Muscle of leg (tissue), 11 donors: ENCODE data around the gene EFCAB9. TPM values are rescaled to one million over a fixed set of nuclear protein-coding genes. Genes with fewer than 3 reads are reported as not detected.

Experiments
- DNase-seq: peaks from one replicate; pipeline ENCODE4 v3.0.0; 2013
- H3K27ac ChIP-seq: one replicate; pipeline ENCODE4 v1.5.1; 2013; ENCODE audit warnings: mild to moderate bottlenecking, low read length, control low read depth
- H3K27me3 ChIP-seq: one replicate; pipeline ENCODE4 v1.6.1; 2013; ENCODE audit warnings: low read length; ENCODE audit not compliant: control insufficient read depth, insufficient read depth
- H3K36me3 ChIP-seq: one replicate; pipeline ENCODE4 v1.6.1; 2013; ENCODE audit warnings: low read length; ENCODE audit not compliant: control insufficient read depth, insufficient read depth
- H3K4me1 ChIP-seq: one replicate; pipeline ENCODE4 v1.6.1; 2013; ENCODE audit warnings: low read length; ENCODE audit not compliant: control insufficient read depth, insufficient read depth
- H3K4me3 ChIP-seq: one replicate; pipeline ENCODE4 v1.5.1; 2013; ENCODE audit warnings: low read length, control low read depth
- H3K9me3 ChIP-seq: replicated peaks from 2 replicates; pipeline ENCODE4 v1.6.1; 2013; ENCODE audit warnings: low read depth, low read length; ENCODE audit not compliant: control insufficient read depth
- WGBS: methylation state at CpG from one replicate; pipeline ENCODE4 v1.1.5; 2013; ENCODE audit warnings: missing lambda C conversion rate; ENCODE audit not compliant: insufficient coverage; 5-methylcytosine and 5-hydroxymethylcytosine counted together
- polyA plus RNA-seq, 8 donors: library from polyadenylated mRNA; unstranded; fragments of 120-200 nt; gene quantifications; one replicate each; pipeline versions ENCODE4 v1.2.1 to v1.2.3, GENCODE V29; 2013; ENCODE audit warnings: inconsistent platforms in 1 of 8, low replicate concordance in 1 of 8; ENCODE audit not compliant: insufficient read length in 8 of 8, insufficient read depth in 1 of 8
- total RNA-seq: library from RNA; stranded (reverse); fragments of 120-200 nt; gene quantifications from one replicate; pipeline ENCODE4 v1.2.4, GENCODE V29; 2013

EFCAB9 gene
- total and polyA plus RNA-seq, 9 donors, result 0.09 to 0.15 TPM; not detected in 7

DNA sequence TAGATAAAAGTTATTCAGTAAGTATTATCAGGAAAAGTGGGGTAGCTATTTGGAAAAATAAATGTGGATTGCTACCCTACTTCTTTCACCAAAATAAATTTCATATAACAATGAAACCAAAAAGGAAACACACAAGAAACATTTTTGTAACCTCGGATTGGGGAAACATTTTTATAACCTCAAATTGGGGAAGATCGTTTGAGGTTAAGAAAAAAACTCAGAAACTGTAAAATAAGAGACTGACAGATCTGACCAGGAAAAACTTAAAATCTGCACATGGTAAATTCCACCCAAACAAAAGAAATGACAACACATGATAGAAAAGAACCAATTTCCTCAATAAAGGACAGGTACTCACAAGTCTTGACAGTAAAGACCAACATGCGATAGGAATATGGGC is 13.5 kb downstream of the EFCAB9 start:
- Histone ChIP-seq H3K4me3 (no peak overlapping the region), H3K27me3 (no peaks in the 10 kb centered on the region), H3K4me1 (no peaks in the 10 kb centered on the region), H3K27ac (no peak overlapping the region), H3K9me3 (no peaks in the 10 kb centered on the region), H3K36me3 (peaks cover 8% of the 10 kb centered on the region)
- WGBS, result no CpG with 5 or more reads among the region's 3 CpGs
- no peak for DNase-seq

DNA sequence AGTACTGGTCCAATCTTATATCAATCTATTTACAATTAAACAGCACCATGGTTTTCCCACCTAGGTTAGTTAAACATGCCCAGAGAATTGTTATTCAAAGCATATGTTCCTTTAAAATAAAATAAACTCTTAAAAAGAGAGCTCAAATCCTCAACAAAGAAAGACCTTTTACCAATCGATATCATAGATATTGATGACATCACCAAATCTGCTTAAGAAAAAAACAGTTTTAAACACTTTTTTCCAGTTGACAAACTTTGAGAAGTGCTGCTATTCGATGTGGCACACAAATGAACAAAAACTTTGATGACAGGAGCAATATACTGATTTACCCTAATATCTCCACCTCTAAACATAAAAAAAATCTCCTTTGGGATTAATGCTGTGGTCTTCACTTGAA is 15.7 kb downstream of the EFCAB9 start:
- H3K27ac ChIP-seq, result no peak overlapping the region
- H3K9me3 ChIP-seq, result no peaks in the 10 kb centered on the region
- no peaks in the 10 kb centered on the region for H3K4me1 ChIP-seq
- H3K4me3 ChIP-seq, result no peak overlapping the region
- no peaks in the 10 kb centered on the region for H3K27me3 ChIP-seq
- WGBS, result 100% methylated on average over 1 of the region's 2 CpGs
- no peak for DNase-seq
- H3K36me3 ChIP-seq, result peaks cover 10% of the 10 kb centered on the region

DNA sequence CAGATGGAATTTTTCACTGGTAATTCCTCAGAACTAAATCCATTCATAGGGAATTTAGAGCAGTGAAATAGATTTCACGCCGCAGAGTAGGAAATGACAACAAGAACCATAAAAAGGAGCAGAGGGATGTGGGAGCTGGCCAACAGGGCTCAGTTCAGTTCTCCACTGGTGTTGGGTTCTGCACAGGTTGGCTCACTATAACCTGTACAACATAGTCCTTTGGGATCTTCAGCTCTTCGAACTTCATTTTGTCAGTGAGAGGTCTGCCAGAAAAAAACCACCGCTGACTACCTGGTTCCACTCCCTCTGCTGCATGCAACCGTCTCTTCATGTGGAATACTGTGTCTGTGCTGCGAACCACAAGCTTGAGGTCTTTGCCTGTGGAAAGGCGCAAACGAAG is 17.7 kb downstream of the EFCAB9 start:
- Histone ChIP-seq H3K36me3 (peaks cover 13% of the 10 kb centered on the region), H3K4me3 (no peak overlapping the region), H3K4me1 (no peaks in the 10 kb centered on the region), H3K27ac (no peak overlapping the region), H3K9me3 (no peaks in the 10 kb centered on the region), H3K27me3 (no peaks in the 10 kb centered on the region)
- DNase-seq, result peak; percentile 20
- WGBS, result 77% methylated on average over 8 of the region's 8 CpGs

DNA sequence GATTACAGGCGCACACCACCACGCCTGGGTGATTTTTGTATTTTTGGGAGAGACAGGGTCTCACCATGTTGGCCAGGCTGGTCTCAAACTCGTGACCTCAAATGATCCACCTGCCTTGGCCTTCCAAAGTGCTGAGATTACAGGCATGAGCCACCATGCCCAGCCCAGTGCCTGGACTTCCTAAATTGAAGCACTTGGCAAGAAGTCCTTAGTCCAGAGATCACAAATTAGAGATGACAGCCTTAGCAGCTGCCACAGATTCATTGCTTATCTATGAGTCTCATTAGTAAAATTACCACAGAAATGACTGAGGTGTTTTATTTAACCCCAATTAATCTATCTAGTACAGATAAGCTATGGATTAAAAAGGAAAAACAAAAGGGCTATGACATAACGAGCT is 19.2 kb downstream of the EFCAB9 start:
- DNase-seq, result no peak
- Histone ChIP-seq H3K36me3 (peaks cover 16% of the 10 kb centered on the region), H3K9me3 (no peaks in the 10 kb centered on the region), H3K27me3 (no peaks in the 10 kb centered on the region), H3K4me1 (no peaks in the 10 kb centered on the region), H3K27ac (no peak overlapping the region), H3K4me3 (no peak overlapping the region)
- WGBS, result 100% methylated on average over 3 of the region's 4 CpGs

DNA sequence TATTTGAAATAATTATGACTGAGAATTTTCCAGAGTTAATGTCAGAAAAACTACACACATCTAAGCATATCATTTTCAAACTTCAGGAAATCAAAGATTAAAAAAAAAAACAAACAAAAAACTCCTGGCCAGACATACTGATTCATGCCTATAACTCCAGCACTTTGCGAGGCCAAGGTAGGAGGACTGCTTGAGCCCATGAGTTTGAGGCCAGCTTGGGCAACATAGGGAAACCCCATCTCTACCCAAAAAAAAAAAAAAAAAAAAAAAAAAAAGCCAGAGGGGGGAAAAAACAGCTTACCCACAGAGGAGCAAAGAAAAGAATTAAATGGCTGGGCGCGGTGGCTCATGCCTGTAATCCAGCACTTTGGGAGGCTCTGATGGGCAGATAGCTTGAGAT is 22.4 kb downstream of the EFCAB9 start:
- H3K36me3 ChIP-seq, result peaks cover 16% of the 10 kb centered on the region
- no peak overlapping the region for H3K27ac ChIP-seq
- no peaks in the 10 kb centered on the region for H3K27me3 ChIP-seq
- H3K4me1 ChIP-seq, result no peaks in the 10 kb centered on the region
- H3K9me3 ChIP-seq, result peaks cover 13% of the 10 kb centered on the region
- no peak for DNase-seq
- no peak overlapping the region for H3K4me3 ChIP-seq
- WGBS, result 100% methylated on average over 2 of the region's 3 CpGs

DNA sequence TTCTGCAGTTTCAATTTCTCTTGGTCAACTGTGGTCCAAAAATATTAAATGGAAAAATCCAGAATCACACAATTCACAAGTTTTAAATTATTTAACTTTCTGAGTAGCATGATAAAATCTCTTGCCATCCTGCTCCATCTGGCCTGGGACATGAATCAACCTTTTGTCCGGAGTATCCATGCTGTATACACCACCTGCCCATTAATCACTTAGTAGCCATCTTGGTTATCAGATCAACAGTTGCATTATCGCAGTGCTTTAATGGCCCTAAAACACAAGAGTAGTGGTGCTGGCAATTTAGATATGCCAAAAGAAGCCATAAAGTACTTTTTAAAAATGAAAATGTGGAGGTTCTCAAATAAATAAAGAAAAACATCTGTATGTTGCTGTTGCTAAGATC is 25.3 kb downstream of the EFCAB9 start:
- peaks cover 13% of the 10 kb centered on the region for H3K9me3 ChIP-seq
- DNase-seq, result no peak
- H3K36me3 ChIP-seq, result peaks cover 23% of the 10 kb centered on the region
- no peak overlapping the region for H3K27ac ChIP-seq
- WGBS, result 100% methylated on average over 1 of the region's 2 CpGs
- H3K4me1 ChIP-seq, result no peaks in the 10 kb centered on the region
- no peak overlapping the region for H3K4me3 ChIP-seq
- H3K27me3 ChIP-seq, result no peaks in the 10 kb centered on the region

DNA sequence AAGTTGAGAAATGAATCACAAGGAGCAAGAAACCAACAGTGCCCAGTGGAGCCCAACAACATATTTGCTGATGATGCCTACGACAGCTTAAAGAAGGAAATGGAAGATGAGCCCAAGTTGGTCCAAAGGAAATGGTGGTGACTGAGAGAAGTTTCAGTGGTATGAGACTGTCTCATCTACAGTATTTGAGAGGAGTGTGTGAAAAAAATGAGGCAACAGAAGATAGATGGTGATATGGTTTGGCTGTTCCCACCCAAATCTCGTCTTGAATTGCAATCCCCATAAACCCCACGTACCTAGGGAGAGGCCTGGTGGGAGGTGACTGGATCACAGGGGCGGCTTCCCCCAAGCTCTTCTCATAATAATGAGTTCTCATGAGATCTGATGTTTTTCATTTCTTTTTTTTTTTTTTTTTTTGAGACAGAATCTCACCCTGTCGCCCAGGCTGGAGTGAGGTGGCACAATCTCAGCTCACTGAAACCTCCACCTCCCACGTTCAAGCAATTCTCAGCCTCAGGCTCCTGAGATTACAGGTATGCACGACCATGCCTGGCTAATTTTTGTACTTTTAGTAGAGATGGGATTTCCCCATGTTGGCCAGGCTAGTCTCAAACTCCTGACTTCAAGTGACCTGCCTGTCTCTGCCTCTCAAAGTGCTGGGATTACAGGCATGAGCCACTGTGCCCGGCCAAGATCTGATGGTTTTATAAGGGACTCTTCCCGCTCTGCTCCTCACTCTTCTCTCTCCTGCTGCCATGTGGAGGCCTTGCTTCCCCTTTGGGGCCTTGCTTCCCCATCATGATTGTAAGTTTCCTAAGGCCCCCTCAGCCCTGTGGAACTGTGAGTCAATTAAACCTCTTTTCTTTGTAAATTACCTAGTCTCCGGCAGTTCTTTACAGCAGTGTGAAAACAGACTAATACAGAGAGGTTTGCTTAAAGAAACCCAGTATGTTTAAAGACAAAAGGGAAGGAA is 30.2 kb downstream of the EFCAB9 start:
- H3K4me3 ChIP-seq, result no peak overlapping the region
- 80% methylated on average over 1 of the region's 10 CpGs for WGBS
- no peak for DNase-seq
- H3K9me3 ChIP-seq, result peaks cover 11% of the 10 kb centered on the region
- H3K27me3 ChIP-seq, result no peaks in the 10 kb centered on the region
- H3K27ac ChIP-seq, result no peak overlapping the region
- H3K36me3 ChIP-seq, result peaks cover 20% of the 10 kb centered on the region
- no peaks in the 10 kb centered on the region for H3K4me1 ChIP-seq

DNA sequence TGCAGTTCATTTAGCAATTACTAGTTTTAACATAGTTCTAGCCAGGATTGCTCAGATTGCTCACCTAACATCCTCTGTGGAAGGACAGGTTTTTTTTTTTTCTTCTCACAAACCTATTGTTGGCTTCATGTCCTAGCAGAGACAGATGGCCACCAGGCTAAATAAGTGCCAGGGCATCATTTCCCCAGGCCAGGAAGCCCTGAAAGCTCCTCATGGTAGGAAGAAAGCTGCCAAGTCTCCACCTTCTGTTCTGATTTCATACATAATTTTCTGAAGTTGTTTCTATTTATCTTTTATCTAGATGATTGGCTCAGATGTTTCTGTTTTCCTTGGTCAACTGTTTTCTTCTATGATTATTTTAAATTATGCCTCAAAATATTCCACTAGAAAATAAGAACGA is 31.0 kb downstream of the EFCAB9 start:
- no peak overlapping the region for H3K4me3 ChIP-seq
- no peaks in the 10 kb centered on the region for H3K27me3 ChIP-seq
- peaks cover 20% of the 10 kb centered on the region for H3K36me3 ChIP-seq
- no CpG with 5 or more reads among the region's 1 CpG for WGBS
- no peaks in the 10 kb centered on the region for H3K4me1 ChIP-seq
- H3K9me3 ChIP-seq, result peaks cover 5% of the 10 kb centered on the region
- DNase-seq, result no peak
- no peak overlapping the region for H3K27ac ChIP-seq

DNA sequence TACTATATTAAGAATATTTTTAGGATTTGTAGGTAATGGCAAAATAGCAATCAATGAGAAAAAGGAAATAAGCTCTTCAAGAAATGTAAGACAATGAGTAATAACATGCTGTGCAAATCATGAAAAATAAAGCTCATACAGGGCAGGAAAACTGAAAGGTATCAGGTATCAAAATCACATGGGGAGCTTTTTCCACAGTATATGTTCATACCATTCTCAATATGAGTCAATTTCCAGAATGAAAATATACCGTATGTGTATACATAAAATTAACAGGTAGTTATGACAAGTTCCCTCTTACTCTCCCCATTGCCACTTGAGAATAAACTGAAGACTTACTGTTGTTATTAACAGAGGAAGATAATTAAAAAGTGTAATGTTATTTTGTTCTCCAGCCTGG is 35.9 kb downstream of the EFCAB9 start:
- no CpG with 5 or more reads among the region's 1 CpG for WGBS
- H3K27ac ChIP-seq, result no peak overlapping the region

DNA sequence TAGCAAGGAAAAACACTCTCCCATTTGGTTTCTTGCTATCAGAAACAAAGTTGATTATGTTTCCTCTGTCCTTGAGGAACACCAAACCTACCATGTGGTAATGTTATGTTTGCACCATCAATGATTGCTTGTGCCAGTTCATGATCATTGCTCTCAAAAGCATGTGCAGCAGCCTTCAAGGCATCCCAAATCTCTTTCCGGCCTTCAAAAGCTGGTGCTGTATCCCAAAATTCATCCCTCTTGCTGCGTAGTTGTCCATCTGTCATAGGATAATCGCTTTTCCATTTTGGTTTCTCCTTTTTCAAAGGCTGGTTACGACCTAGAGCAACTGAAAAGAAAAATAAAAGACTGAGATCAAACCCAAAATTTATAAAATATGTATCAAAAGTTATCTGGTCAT is 40.1 kb downstream of the EFCAB9 start:
- peaks cover 5% of the 10 kb centered on the region for H3K4me1 ChIP-seq
- no peak overlapping the region for H3K4me3 ChIP-seq
- 96% methylated on average over 3 of the region's 4 CpGs for WGBS
- DNase-seq, result no peak
- H3K27ac ChIP-seq, result no peak overlapping the region
- H3K36me3 ChIP-seq, result peaks cover 19% of the 10 kb centered on the region
- H3K27me3 ChIP-seq, result no peaks in the 10 kb centered on the region
- H3K9me3 ChIP-seq, result no peaks in the 10 kb centered on the region

More for the DNA sequence above, 35.9 kb downstream of the EFCAB9 start:
- no peaks in the 10 kb centered on the region for H3K4me1 ChIP-seq
- no peaks in the 10 kb centered on the region for H3K9me3 ChIP-seq
- DNase-seq, result no peak
- H3K27me3 ChIP-seq, result no peaks in the 10 kb centered on the region
- H3K4me3 ChIP-seq, result no peak overlapping the region
- peaks cover 24% of the 10 kb centered on the region for H3K36me3 ChIP-seq
